A549 (cell line): ENCODE measurements around the gene LARGE1. TPM values are rescaled to one million over a fixed set of nuclear protein-coding genes. Genes with fewer than 3 reads are reported as not detected.

Source experiments
- ATAC-seq, 2 experiments: fragments of 200-7000 bp in 1 of 2; fragments of >200 bp in 1 of 2; cut with Nextera tagmentation in 1 of 2; cut with Tn5 transposase in 1 of 2; 3 replicates each; pipeline versions ENCODE4 v1.8.0 to v1.9.1; 2018 to 2020; ENCODE audit warnings: mild to moderate bottlenecking in 1 of 2, moderate library complexity in 1 of 2
- CTCF ChIA-PET: fragments of 300-600 bp; sonication (Branson Sonifier 250); formaldehyde crosslinking; extraction: SDS; loops from one replicate; lab custom pipeline; 2021; ENCODE audit warnings: antibody characterized with exemption, inconsistent platforms; lab: Yijun Ruan, JAX
- POLR2A ChIA-PET: fragments of 350-600 bp; formaldehyde crosslinking; extraction: SDS; loops from one replicate; lab custom pipeline; 2021; ENCODE audit warnings: antibody characterized with exemption, inconsistent platforms; lab: Yijun Ruan, JAX
- DNase-seq, 2 experiments: peaks; one replicate each; pipeline versions ENCODE4 v3.0.0 to v3.0.0-alpha.2; 2011 to 2016; ENCODE audit warnings: low read depth in 1 of 2, low spot score in 1 of 2
- FAIRE-seq: peaks from 2 replicates; lab custom pipeline; 2011; peaks lifted over from hg19 to GRCh38; lab: Jason Lieb, UNC
- H3K27ac ChIP-seq, 2 experiments: fragments of >200 bp; sonication (Bioruptor Twin); formaldehyde crosslinking; 3 replicates each; pipeline ENCODE4 v1.5.1; 2016 to 2017
- H3K4me1 ChIP-seq: fragments of >200 bp; sonication (Bioruptor Twin); formaldehyde crosslinking; 3 replicates; pipeline ENCODE4 v1.6.1; 2016
- H3K4me2 ChIP-seq: fragments of >200 bp; sonication (Bioruptor Twin); formaldehyde crosslinking; 3 replicates; pipeline ENCODE4 v1.6.1; 2016
- H3K4me3 ChIP-seq: fragments of >200 bp; sonication (Bioruptor Twin); formaldehyde crosslinking; 3 replicates; pipeline ENCODE4 v1.5.1; 2016
- H3K9me3 ChIP-seq: fragments of >200 bp; sonication (Bioruptor Twin); formaldehyde crosslinking; 3 replicates; pipeline ENCODE4 v1.6.1; 2016
- E2F6 ChIP-seq: IDR thresholded peaks from 2 replicates; pipeline ENCODE4 v1.6.1; 2012; ENCODE audit warnings: low read depth, borderline replicate concordance
- FOSL2 ChIP-seq, 2 experiments: fragments of 450-650 bp in 1 of 2; fragments of >200 bp in 1 of 2; sonication (Bioruptor Twin) in 1 of 2; formaldehyde crosslinking; IDR thresholded peaks; 2 replicates each; pipeline versions ENCODE4 v1.5.0 to v1.6.1; 2016 to 2020; ENCODE audit warnings: mild to moderate bottlenecking in 1 of 2, moderate library complexity in 1 of 2
- GATA3 ChIP-seq: IDR thresholded peaks from 2 replicates; pipeline ENCODE4 v1.6.1; 2012; ENCODE audit warnings: borderline replicate concordance
- HEYL ChIP-seq: fragments of 250-450 bp; sonication (Bioruptor Pico); IDR thresholded peaks from 2 replicates; pipeline ENCODE4 v1.8.0; 2021; ENCODE audit warnings: mild to moderate bottlenecking, moderate library complexity
- HOXA7 ChIP-seq: fragments of 250-450 bp; sonication (Bioruptor Pico); IDR thresholded peaks from 2 replicates; pipeline ENCODE4 v1.5.0; 2020; ENCODE audit warnings: mild to moderate bottlenecking, moderate library complexity
- HOXB13 ChIP-seq: fragments of 250-450 bp; sonication (Bioruptor Pico); IDR thresholded peaks from 2 replicates; pipeline ENCODE4 v1.5.0; 2020; ENCODE audit warnings: low read depth, mild to moderate bottlenecking, moderate library complexity
- HOXB5 ChIP-seq: fragments of 250-450 bp; sonication (Bioruptor Pico); IDR thresholded peaks from 2 replicates; pipeline ENCODE4 v1.5.0; 2020; ENCODE audit warnings: mild to moderate bottlenecking, moderate library complexity
- JUNB ChIP-seq: fragments of >200 bp; sonication (Bioruptor Twin); formaldehyde crosslinking; IDR thresholded peaks from 2 replicates; pipeline ENCODE4 v1.6.1; 2016
- KDM5A ChIP-seq: fragments of 200-600 bp; sonication (generic); IDR thresholded peaks from 2 replicates; pipeline ENCODE4 v1.6.1; 2016; ENCODE audit warnings: antibody characterized with exemption, mild to moderate bottlenecking
- MYC ChIP-seq: IDR thresholded peaks from 2 replicates; pipeline ENCODE4 v1.6.1; 2012; ENCODE audit warnings: mild to moderate bottlenecking, inconsistent platforms, low read length, improper control_type of control experiment, borderline replicate concordance
- NPAS2 ChIP-seq: fragments of 250-450 bp; sonication (Bioruptor Pico); IDR thresholded peaks from 2 replicates; pipeline ENCODE4 v1.8.0; 2022; ENCODE audit warnings: mild to moderate bottlenecking, moderate library complexity, borderline replicate concordance
- POLR2AphosphoS2 ChIP-seq: conservative IDR thresholded peaks from 2 replicates; pipeline ENCODE4 v1.6.1; 2012; ENCODE audit warnings: low read length, improper control_type of control experiment, inconsistent platforms
- RCOR1 ChIP-seq: fragments of 150-350 bp; IDR thresholded peaks from 2 replicates; pipeline ENCODE4 v1.6.1; 2014; ENCODE audit warnings: antibody characterized with exemption, low read length, low read depth
- REST ChIP-seq: fragments of 200-600 bp; sonication (generic); IDR thresholded peaks from 2 replicates; pipeline ENCODE4 v1.6.1; 2016; ENCODE audit warnings: antibody characterized with exemption, mild to moderate bottlenecking, moderate library complexity
- SREBF2 ChIP-seq: fragments of 450-650 bp; IDR thresholded peaks from 2 replicates; pipeline ENCODE4 v1.6.1; 2014; ENCODE audit warnings: mild to moderate bottlenecking, moderate library complexity
- ZNF302 ChIP-seq: fragments of 250-450 bp; sonication (Bioruptor Pico); IDR thresholded peaks from 2 replicates; pipeline ENCODE4 v1.9.0; 2021; ENCODE audit warnings: inconsistent platforms, mild to moderate bottlenecking, moderate library complexity
- ZSCAN20 ChIP-seq: fragments of 250-450 bp; sonication (Bioruptor Pico); IDR thresholded peaks from 2 replicates; pipeline ENCODE4 v1.8.0; 2022; ENCODE audit warnings: mild to moderate bottlenecking, moderate library complexity
- WGBS: methylation state at CpG from one replicate; pipeline ENCODE4 v1.1.6; 2017; ENCODE audit errors: missing lambda C conversion rate; 5-methylcytosine and 5-hydroxymethylcytosine counted together
- polyA plus RNA-seq, 4 experiments: library from polyadenylated mRNA; depleted of rRNA in 3 of 4; stranded (reverse); fragments of >200 nt; fragmentation: RNase III in 1 of 4; extraction: RNeasy Plus Mini Kit Qiagen cat#74134 plus additional on column Dnase treatment in 1 of 4; gene quantifications; 2 replicates in 3 of 4; 3 replicates in 1 of 4; pipeline ENCODE4 v1.2.3, GENCODE V29; 2011 to 2017
- TF ChIP-seq, protein P1 (sequence below): IDR thresholded peaks from 2 replicates; pipeline ENCODE4 v1.6.1; 2012
- TF ChIP-seq, protein P2 (sequence below): fragments of 150-350 bp; IDR thresholded peaks from 2 replicates; pipeline ENCODE4 v1.6.1; 2014; ENCODE audit warnings: low read depth, mild to moderate bottlenecking, low read length
- TF ChIP-seq, protein P3 (sequence below): fragments of 250-450 bp; sonication (Bioruptor Pico); IDR thresholded peaks from 2 replicates; pipeline ENCODE4 v1.5.0; 2021; ENCODE audit warnings: mild to moderate bottlenecking, moderate library complexity, borderline replicate concordance
- TF ChIP-seq, protein P4 (sequence below): fragments of >200 bp; sonication (Bioruptor Twin); formaldehyde crosslinking; IDR thresholded peaks from 3 replicates; pipeline ENCODE4 v1.5.1; 2016

The LARGE1 gene
- polyA plus RNA-seq, 2 of the 4 experiments (the other 2 are of a cell fraction): 2.7 to 5.8 TPM

GRCh38 chr22:33544707-33545106, 375.6 kb downstream of the LARGE1 start:
- FAIRE-seq: no peak
- Histone ChIP-seq H3K4me2 (no peak overlapping the region), H3K4me3 (no peak overlapping the region), H3K27ac (no peak overlapping the region), H3K4me1 (peaks cover 34% of the 10 kb centered on the region), H3K9me3 (no peaks in the 10 kb centered on the region)
- ATAC-seq: no peak
- ChIA-PET CTCF (no interaction called here), POLR2A (interaction anchor here (0.6 kb wide), 1 partner anchor 19 kb away, joined by 5 read pairs; no protein-coding TSS in a partner anchor)
- no peak for TF ChIP-seq NPAS2
- WGBS: 73% methylated on average over 4 of the region's 4 CpGs
- no peak for DNase-seq

- TF ChIP-seq FOSL2 (IDR thresholded peaks at IDR 0.05): no peak
- TF ChIP-seq FOSL2 (CRISPR knock-in tag; IDR thresholded peaks at IDR 0.05): no peak
- no peak for TF ChIP-seq SREBF2
- no peak for TF ChIP-seq HOXB13 (CRISPR knock-in tag)
- TF ChIP-seq JUNB: no peak
- TF ChIP-seq ZNF302 (CRISPR knock-in tag): no peak
- no peak for TF ChIP-seq REST
- no peak for TF ChIP-seq GATA3
- TF ChIP-seq HOXB5 (CRISPR knock-in tag): no peak
- TF ChIP-seq, protein P1, sequence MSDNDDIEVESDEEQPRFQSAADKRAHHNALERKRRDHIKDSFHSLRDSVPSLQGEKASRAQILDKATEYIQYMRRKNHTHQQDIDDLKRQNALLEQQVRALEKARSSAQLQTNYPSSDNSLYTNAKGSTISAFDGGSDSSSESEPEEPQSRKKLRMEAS: no peak
- TF ChIP-seq ZSCAN20 (CRISPR knock-in tag): no peak
- TF ChIP-seq MYC: no peak
- no peak for TF ChIP-seq RCOR1
- TF ChIP-seq, protein P2, sequence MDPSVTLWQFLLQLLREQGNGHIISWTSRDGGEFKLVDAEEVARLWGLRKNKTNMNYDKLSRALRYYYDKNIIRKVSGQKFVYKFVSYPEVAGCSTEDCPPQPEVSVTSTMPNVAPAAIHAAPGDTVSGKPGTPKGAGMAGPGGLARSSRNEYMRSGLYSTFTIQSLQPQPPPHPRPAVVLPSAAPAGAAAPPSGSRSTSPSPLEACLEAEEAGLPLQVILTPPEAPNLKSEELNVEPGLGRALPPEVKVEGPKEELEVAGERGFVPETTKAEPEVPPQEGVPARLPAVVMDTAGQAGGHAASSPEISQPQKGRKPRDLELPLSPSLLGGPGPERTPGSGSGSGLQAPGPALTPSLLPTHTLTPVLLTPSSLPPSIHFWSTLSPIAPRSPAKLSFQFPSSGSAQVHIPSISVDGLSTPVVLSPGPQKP: no peak
- TF ChIP-seq POLR2AphosphoS2: no peak
- TF ChIP-seq, protein P3, sequence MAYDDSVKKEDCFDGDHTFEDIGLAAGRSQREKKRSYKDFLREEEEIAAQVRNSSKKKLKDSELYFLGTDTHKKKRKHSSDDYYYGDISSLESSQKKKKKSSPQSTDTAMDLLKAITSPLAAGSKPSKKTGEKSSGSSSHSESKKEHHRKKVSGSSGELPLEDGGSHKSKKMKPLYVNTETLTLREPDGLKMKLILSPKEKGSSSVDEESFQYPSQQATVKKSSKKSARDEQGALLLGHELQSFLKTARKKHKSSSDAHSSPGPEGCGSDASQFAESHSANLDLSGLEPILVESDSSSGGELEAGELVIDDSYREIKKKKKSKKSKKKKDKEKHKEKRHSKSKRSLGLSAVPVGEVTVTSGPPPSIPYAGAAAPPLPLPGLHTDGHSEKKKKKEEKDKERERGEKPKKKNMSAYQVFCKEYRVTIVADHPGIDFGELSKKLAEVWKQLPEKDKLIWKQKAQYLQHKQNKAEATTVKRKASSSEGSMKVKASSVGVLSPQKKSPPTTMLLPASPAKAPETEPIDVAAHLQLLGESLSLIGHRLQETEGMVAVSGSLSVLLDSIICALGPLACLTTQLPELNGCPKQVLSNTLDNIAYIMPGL: no peak
- no peak for TF ChIP-seq E2F6
- TF ChIP-seq, protein P4, sequence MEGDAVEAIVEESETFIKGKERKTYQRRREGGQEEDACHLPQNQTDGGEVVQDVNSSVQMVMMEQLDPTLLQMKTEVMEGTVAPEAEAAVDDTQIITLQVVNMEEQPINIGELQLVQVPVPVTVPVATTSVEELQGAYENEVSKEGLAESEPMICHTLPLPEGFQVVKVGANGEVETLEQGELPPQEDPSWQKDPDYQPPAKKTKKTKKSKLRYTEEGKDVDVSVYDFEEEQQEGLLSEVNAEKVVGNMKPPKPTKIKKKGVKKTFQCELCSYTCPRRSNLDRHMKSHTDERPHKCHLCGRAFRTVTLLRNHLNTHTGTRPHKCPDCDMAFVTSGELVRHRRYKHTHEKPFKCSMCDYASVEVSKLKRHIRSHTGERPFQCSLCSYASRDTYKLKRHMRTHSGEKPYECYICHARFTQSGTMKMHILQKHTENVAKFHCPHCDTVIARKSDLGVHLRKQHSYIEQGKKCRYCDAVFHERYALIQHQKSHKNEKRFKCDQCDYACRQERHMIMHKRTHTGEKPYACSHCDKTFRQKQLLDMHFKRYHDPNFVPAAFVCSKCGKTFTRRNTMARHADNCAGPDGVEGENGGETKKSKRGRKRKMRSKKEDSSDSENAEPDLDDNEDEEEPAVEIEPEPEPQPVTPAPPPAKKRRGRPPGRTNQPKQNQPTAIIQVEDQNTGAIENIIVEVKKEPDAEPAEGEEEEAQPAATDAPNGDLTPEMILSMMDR: no peak
- TF ChIP-seq HEYL (CRISPR knock-in tag): no peak
- no peak for TF ChIP-seq KDM5A
- no peak for TF ChIP-seq HOXA7
- no peak for FAIRE-seq
- no peak overlapping the region for H3K4me3 ChIP-seq
- peaks cover 52% of the 10 kb centered on the region for H3K4me1 ChIP-seq
- ChIA-PET CTCF (interaction anchor here (1.7 kb wide), 1 partner anchor 22 kb away, joined by 3 read pairs; no protein-coding TSS in a partner anchor), POLR2A (no interaction called here)
- H3K9me3 ChIP-seq: no peaks in the 10 kb centered on the region
- 87% methylated on average over 4 of the region's 4 CpGs for WGBS
- no peak for DNase-seq
- H3K27ac ChIP-seq: peak overlapping the region in 1 of 2 experiments; percentile 88; a peak in 4 of 6 replicates
- H3K4me2 ChIP-seq: peak overlapping the region; percentile 45; the same call in 1 of the 3 replicates
- ATAC-seq: no peak
Observed at GRCh38 chr22:33542722-33543121, 377.6 kb downstream of the LARGE1 start.
